HG03060 (cell line): ENCODE measurements around the gene CNTN5.

Source experiments
- ATAC-seq: cut with Tn5 transposase; IDR thresholded peaks from one replicate; pipeline ENCODE4 v1.9.1; 2021; ENCODE audit warnings: low read depth, moderate number of reproducible peaks; ENCODE audit not compliant: unreplicated experiment

CNTN5 gene

DNA sequence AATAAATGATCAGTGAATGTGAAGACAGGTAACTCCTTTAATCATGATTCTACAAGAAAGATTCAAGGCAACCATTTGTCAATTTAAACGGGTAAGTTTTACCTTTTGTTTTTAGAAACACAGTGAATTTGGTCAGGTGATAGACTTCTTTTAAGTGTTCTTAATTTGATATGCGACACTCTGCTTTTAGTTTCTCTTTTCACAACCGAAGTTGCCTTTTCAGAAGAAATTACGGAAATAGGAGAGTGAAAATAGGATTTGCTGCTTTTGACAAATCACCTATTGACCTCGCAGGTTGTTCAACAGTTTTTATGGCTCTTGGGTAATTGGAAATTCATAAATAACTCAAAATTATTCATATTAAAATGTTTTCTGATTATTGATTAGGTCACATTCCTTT is 142.1 kb downstream of the CNTN5 start:
- ATAC-seq, result no peak

DNA sequence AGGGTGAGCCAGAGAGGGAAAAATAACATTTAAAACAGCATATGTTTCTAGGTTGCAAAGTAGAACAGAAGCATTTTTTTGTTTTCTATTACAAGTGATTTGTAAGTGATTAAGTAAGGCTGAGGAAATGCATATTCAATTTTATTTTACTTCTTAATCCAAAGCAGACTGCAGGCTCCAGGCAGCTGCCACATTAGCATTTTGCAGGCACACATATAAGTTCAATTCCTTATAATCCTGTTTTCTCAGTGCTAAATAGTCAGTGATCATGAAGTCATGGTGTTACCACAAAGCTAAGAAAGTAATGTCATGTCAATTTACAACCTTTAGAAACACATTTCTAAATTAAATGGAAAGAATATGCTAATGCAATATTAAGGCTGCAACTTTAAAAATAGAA is 149.8 kb downstream of the CNTN5 start:
- ATAC-seq, result no peak

GRCh38 chr11:99171330-99171729 is 150.6 kb downstream of the CNTN5 start:
- ATAC-seq, result no peak

- ATAC-seq, result no peak
These were observed 155.7 kb downstream of the CNTN5 start for GRCh38 chr11:99176430-99176829.

- no peak for ATAC-seq
These were observed 156.7 kb downstream of the CNTN5 start for GRCh38 chr11:99177446-99177845.

DNA sequence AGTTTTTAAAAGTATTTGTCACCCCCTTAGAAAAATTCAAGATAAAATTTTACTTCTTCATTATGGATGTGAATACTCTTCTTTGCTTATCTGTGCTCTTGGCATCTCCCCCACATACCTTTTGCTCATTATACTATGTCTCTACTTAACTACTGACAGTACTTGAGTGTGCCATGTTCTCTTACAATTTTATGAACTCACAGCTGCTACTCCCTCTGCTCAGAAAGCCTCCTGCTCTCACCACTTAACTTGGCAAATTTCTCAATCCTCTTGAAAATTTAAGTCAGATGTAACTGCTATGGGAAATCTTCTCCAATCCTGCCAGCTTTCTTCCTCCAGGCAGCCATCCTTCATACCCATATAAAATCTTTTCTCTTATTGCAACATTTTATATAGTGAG is 163.4 kb downstream of the CNTN5 start:
- ATAC-seq, result no peak

DNA sequence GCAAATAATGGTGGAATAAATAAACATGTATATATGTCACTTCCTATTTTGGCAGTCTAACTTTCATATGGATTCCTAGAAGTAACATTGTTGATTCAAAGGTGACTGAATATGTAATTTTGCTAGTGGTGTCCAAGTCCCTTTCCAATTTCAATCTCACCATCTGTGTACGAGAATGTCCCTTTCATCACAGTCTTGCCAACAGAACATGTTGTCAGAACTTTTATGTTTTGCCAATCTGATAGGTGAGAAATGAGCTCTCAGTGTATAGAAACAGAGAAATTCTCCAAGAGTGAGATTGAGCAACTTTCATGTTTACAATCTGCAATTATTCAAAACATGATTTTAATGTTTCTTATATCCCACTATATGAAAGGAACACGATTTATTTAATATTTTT is 167.5 kb downstream of the CNTN5 start:
- ATAC-seq, result no peak

GRCh38 chr11:99192716-99193115 is 172.0 kb downstream of the CNTN5 start:
- no peak for ATAC-seq

- no peak for ATAC-seq
These were observed 176.7 kb downstream of the CNTN5 start for GRCh38 chr11:99197477-99197876.

GRCh38 chr11:99198215-99198614 is 177.5 kb downstream of the CNTN5 start:
- no peak for ATAC-seq

GRCh38 chr11:99199341-99199740 is 178.6 kb downstream of the CNTN5 start:
- no peak for ATAC-seq

- no peak for ATAC-seq
These were observed 180.0 kb downstream of the CNTN5 start for GRCh38 chr11:99200720-99201119.

DNA sequence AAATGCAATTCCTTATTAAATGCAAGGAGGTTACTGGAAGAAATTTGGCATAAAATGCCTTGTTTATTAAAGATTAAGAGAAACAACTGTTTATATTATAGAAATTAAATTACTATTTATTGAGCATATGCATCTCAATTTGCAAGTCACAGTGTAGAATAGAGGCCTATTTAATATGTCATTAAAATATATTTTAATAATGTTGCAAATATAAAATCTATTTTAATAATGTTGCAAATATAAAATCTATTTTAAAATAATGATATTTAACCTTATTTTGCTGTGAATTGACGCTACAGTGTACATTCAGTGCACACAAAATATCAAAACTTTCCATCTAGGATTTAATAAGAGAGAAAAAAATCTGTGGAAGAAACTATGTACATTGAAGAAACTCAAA is 188.1 kb downstream of the CNTN5 start:
- no peak for ATAC-seq

DNA sequence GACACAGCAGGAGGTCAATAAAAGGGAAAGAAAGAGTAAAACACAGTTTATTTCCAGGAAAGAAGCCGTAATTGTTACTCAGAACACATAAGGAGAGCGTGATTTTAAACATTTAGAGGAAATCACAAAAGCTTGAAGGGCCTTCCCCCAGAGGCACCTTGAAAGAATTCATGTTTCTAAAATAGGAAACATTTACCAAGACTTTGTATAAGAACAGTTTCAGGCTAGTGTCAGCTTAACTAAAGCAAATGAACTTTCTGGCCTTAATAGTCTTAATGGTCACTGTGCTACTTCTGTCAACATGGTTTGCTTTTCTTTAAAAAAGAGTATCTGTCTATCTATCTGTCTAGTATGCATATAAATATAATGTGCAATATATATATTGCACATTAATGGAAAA is 208.8 kb downstream of the CNTN5 start:
- ATAC-seq, result no peak

DNA sequence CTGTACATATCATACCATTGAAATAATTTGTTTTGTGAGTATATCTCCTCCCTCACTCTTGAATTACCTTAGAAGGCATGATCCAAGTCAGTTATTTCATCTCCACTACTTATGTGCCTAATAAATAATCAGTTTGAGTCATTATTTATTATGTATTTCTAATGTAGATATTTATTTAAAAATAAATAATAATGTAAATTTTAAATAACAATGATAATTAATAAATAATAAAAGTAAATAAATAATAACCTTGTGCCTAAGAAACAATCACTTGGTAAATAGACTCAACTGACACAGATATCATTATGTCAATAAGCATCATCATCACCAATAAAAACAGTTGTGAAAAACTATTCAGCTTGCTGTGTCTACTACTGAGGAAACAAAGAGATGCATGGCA is 213.8 kb downstream of the CNTN5 start:
- ATAC-seq, result no peak

DNA sequence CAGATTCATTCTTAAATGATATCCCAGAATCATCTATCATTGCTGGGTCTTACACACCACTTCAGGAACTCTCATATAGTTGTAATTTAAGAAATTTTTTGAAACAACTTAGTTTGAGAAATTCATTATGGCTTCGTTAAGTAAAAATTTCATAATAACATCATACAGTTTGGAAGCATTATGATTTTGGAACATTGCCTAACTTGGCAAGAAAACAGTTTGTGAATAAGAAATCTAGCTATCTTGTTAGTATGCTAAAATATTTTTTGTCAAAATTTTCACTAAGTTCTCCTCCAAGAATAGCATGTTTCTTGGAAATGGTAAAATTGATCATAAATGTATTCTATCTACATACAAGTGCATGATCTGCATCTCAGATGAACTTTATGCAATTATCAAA is 217.7 kb downstream of the CNTN5 start:
- ATAC-seq, result no peak

- no peak for ATAC-seq
These were observed 219.7 kb downstream of the CNTN5 start for GRCh38 chr11:99240192-99241030.

DNA sequence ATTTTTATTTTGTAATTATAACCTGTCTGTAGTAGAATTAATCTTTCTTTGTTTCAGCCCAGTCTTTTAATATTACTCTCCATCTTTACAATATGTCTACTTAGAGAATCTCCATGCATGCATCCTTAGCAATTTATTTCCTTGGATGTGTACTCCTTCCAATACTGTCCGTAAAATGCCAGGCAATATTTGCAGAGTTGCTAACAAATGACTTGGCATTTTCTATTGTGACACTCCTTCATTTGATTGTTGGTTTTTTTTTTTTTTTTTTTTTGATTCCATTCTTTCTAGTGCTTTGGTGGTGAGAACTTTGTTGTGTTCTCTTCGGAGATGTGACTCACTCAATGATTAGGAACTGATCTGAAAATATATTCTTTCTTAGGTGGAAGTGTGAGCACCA is 220.3 kb downstream of the CNTN5 start:
- no peak for ATAC-seq

DNA sequence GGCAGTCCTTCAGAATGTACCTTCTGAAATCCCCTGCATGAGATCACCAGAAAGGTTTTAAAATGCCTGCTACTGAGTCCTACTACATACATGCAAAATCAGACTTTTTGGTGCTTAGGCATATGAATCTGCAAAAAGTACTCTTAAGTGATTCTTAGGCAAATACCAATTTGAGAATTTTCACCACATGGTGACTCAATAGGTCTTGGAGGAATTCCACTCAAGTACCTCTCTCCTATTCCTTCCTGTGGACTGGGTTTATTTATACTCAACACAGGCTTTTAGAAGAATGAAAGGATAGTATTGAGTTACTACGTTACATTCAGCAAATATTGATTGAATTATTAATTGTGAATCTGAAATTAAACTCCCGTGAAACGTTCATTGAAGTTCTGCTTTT is 223.9 kb downstream of the CNTN5 start:
- no peak for ATAC-seq

- ATAC-seq, result no peak
These were observed 225.4 kb downstream of the CNTN5 start for GRCh38 chr11:99246199-99246598.

DNA sequence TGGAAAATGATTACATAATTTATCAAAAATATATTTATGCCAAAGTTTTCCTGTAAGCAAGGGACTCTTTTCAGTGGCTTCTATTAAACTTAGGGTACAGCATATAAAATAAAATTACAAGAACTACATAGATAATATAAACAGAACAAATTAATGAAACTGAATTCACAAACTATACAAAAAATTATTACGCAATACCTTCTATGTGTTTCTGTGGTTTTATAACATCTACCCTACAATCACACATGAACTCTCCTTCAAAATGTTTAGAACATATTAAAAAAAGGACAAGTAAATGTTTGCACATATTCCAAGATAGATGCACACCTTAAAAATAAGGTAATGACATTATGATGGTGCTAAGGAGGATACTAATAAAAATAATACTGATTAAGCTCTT is 235.9 kb downstream of the CNTN5 start:
- ATAC-seq, result no peak

- no peak for ATAC-seq
These were observed 236.4 kb downstream of the CNTN5 start for GRCh38 chr11:99257131-99257530.

- no peak for ATAC-seq
These were observed 239.9 kb downstream of the CNTN5 start for GRCh38 chr11:99260696-99261095.
